HG03342 (cell line): ENCODE measurements around the gene INTS11.
A peak's percentile ranks its signal among the peaks of the same experiment; 100 is the strongest.
"Not testable (repeated sequence)": the region's sequence is repeated elsewhere in the genome, so short reads cannot be mapped to it uniquely, and the experiment has no call there.

ENCODE experiments used
- ATAC-seq: cut with Tn5 transposase; IDR thresholded peaks from one replicate; pipeline ENCODE4 v1.9.1; 2021; ENCODE audit warnings: mild to moderate bottlenecking, moderate library complexity; ENCODE audit not compliant: unreplicated experiment

Gene INTS11

DNA sequence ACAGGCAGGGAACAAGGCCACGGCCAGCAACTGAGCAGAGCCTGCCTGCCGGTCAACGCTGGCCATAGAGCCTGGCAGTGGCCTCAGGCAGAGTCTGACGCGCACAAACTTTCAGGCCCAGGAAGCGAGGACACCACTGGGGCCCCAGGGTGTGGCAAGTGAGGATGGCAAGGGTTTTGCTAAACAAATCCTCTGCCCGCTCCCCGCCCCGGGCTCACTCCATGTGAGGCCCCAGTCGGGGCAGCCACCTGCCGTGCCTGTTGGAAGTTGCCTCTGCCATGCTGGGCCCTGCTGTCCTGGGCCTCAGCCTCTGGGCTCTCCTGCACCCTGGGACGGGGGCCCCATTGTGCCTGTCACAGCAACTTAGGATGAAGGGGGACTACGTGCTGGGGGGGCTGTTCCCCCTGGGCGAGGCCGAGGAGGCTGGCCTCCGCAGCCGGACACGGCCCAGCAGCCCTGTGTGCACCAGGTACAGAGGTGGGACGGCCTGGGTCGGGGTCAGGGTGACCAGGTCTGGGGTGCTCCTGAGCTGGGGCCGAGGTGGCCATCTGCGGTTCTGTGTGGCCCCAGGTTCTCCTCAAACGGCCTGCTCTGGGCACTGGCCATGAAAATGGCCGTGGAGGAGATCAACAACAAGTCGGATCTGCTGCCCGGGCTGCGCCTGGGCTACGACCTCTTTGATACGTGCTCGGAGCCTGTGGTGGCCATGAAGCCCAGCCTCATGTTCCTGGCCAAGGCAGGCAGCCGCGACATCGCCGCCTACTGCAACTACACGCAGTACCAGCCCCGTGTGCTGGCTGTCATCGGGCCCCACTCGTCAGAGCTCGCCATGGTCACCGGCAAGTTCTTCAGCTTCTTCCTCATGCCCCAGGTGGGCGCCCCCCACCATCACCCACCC lies 6.9 kb upstream of the INTS11 start, which contains the start of gene TAS1R3:
TAS1R3 (plus strand) TSS at position 213 of the 898 bp plus-strand sequence; CDS start at position 279, 66 bp downstream.
- ATAC-seq, result no peak

GRCh38 chr1:1330366-1331067 lies 6.1 kb upstream of the INTS11 start:
- no peak for ATAC-seq

DNA sequence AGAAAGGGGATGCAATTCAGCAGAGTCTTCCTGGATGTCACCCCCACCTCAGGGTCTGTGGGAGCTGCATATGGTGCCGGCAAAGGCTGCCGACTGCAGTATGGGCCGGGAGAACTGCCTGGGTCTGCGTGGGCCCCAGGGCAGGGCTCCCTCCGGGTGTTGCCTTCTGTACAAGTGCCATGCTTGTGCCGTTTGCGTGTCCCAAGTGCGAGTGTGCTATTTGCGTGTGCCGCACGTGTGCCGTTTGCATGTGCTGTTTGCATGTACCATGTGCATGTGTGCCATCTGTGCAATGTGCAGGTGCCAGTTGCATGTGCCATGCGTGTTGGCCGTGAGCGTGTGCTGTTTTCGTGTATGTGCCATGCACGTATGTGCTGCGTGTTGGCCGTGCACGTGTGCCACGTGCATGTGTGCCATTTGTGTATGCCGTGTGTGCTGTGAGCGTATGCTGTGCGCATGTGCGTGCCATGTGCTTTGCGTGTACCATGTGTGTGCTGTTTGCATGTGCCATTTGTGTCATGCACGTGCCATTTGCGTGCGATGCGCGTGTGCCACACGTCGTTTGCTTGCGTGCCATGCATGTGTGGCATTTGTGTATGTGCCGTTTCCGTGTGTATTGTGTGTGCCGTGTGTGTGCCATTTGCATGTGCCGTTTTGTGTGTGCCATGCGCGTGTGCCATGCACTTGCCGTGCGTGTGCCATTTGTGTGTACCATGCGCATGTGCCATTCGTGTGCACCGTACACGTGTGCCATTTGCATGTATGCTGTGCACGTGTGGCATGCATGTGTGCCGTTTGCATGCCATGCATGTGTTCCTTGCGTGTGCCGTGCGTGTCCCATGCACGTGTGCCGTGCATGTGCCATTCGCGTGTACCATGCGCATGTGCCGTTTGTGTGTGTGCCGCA lies 5.1 kb upstream of the INTS11 start:
- no peak for ATAC-seq

DNA sequence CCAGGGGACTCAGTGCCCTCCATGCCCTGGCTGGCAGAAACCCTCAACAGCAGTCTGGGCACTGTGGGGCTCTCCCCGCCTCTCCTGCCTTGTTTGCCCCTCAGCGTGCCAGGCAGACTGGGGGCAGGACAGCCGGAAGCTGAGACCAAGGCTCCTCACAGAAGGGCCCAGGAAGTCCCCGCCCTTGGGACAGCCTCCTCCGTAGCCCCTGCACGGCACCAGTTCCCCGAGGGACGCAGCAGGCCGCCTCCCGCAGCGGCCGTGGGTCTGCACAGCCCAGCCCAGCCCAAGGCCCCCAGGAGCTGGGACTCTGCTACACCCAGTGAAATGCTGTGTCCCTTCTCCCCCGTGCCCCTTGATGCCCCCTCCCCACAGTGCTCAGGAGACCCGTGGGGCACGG lies 3.8 kb upstream of the INTS11 start:
- no peak for ATAC-seq

DNA sequence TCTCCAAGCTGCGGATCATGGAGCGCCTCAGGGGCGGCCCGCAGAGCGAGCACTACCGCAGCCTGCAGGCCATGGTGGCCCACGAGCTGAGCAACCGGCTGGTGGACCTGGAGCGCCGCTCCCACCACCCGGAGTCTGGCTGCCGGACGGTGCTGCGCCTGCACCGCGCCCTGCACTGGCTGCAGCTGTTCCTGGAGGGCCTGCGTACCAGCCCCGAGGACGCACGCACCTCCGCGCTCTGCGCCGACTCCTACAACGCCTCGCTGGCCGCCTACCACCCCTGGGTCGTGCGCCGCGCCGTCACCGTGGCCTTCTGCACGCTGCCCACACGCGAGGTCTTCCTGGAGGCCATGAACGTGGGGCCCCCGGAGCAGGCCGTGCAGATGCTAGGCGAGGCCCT lies 2.8 kb upstream of the INTS11 start:
- no peak for ATAC-seq

- no peak for ATAC-seq
Observed at GRCh38 chr1:1326075-1326605, 1.7 kb upstream of the INTS11 start.

- no peak for ATAC-seq
Observed at GRCh38 chr1:1325288-1326074, 1.0 kb upstream of the INTS11 start.

- peak; percentile 32 for ATAC-seq
Observed at GRCh38 chr1:1324084-1324523, 356 bp downstream of the INTS11 start.

DNA sequence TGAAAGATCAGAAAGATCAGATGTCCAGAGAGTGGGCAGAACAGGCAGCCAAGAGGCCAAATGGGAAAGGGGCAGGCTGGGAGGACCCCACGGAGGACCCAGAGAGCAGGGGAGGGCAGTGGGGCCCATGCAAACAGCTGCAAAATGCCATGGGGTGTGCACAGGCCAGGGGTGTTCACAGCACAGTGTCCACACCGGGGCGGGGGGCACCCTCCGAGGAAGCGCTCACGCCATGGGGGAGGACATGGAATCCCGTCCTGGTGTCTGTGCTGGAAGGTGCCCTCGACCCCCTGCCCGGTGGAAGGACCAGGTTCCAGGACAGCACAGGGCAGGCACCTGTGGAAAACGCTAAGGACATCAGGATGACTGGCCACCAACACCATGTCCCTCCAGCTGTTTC lies 1.5 kb downstream of the INTS11 start:
- ATAC-seq, result no peak

DNA sequence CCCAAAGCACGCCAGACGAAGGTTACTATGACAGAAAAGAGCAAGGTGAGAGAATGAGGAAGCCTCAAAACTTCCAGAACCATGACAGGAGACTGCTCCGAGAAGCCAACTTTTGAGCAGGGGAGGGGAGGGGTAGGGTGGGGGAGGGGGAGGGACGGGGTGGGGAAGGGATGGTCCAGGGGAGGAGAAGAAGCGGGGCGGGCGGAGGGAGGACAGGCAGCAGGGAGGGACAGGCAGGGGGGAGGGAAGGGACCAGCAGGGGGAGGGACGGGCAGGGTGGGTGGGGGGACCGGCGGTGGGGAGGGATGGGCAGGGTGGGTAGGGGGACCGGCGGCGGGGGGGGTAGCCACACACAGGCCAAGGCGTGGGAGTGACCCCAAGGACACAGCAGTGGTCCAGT lies 2.0 kb downstream of the INTS11 start:
- ATAC-seq, result no peak

DNA sequence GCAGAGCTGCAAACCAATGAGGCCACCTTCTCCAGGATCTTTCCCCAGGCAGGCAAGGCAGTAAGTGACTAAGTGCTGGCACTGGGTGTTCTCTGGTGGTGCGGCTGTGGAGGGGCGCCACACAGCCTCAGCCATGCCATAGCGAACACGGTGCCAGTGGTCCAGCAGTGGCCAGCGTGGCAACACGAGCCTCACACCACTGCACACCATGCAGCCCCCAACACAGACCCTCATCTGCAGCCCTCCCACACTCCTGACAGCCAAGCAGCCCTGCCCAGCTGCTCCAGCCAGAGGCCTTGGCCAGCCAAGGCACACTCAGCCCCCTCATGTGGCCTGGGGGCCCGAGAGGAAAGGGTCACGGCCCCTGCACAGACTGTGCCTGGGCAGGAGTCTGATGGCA lies 3.0 kb downstream of the INTS11 start:
- ATAC-seq, result no peak

DNA sequence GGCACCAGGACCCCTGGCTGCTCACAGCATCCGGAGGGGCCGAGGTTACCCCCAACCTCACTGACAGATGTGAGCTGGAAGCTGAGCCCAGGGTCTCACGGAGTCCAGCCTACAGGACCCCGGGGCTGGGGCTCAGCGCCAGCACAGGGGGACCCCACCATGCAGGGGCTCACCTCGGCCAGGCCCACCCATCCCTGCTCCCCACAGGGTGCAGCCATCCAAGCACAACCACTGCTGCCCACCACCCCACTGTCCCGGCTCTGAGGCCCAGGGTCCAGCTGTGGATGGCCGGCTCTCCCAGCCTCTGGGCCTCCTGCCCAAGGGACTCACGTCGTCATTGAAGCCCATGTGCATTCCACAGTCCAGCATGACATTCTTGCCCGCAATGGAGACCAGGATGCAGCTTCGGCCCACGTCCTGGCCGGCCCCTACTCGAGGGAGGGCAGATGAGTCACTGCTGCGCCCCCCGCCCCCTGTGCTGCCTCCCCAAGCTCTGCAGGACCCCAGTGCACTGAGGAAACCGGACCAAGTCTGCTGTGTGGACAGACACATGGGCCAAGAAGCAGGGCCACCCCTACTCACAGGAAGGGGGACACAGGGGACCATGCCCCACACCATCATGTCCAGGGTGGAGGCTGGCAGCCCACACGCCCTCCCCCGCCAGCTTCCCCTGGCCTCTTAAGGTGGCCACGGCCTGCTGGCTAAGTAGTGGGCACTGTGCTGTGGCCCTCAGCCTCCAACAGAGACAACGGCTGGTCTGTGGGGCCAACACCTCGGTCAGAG lies 3.6 kb downstream of the INTS11 start:
- no peak for ATAC-seq

- ATAC-seq, result no peak
Observed at GRCh38 chr1:1319646-1319941, 4.9 kb downstream of the INTS11 start.

DNA sequence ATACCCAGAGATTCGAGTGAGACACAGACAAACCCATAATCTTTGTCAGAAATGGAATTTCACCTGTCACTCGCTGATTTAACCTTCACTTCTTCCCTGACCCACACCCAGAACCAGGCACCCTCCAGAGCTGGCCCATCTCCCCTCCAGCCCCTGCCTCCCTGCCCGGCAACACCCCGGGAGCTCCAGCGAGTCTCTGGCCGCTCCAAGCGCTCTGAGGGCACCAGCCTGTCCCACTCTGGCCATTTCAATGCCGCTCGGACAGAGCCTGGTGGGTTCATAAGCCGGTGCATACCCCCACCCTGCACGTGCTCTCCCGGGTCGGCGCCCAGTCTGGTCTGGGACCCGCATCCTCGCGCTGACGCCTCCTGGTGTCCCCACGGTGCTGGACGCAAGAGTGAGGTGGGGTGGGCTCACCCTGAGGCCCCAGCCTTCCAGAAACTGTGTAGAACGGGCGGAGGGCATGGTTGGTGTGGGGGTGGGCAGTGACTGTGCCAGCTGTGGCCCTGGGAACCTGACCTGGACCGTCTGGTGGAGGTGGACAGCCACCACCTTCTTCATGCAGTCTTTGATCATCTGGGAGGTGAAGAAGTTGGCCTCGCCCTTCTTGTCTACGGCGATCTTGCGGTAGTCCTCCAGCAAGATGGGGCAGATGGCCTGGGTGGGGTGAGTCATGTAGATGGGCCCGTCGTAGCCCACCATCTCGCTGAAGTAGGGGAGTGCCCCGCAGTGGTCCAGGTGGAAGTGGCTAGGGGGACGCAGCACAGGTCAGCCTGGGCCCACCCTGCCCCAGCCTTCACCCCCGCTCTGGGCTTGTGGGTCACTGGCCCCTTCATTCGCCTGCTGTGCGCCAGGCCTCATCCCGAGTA lies 5.4 kb downstream of the INTS11 start:
- ATAC-seq, result no peak

GRCh38 chr1:1318131-1318652 lies 6.3 kb downstream of the INTS11 start:
- ATAC-seq, result no peak

DNA sequence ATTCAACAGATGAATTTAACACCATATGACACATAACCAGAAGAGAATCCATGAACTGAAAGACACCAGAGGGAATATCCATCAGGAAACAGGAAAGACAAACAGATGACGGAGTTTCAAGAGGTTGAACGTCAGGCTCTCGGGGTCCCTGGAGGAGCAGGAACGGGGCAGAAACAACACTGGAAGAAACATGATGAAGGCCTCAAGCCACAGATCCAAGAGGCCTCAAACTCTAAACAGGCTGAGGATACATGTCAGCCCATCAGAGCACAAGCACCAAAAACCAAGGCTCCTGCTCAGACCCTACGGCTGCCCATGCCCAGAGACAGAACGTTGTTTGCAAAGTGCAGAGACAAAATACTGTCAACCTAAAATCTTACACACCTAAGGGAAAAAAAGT lies 7.0 kb downstream of the INTS11 start:
- no peak for ATAC-seq

DNA sequence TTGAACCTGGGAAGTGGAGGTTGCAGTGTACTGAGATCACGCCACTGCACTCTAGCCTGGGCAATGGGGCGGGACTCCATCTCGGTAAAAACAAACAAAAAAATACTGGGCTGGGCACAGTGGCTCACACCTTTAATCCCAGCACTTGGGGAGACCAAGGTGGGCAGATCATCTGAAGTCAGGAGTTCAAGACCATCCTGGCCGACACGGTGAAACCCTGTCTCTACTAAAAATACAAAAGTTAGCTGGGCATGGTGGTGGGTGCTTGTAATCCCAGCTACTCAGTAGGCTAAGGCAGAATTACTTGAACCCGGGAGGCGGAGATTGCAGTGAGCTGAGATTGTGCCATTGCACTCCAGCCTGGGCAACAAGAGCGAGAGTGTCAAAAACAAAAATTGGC lies 8.3 kb downstream of the INTS11 start:
- ATAC-seq, result not testable (repeated sequence)

GRCh38 chr1:1315435-1315954 lies 9.0 kb downstream of the INTS11 start:
- no peak for ATAC-seq
